GM19397 (cell line): ENCODE data around the gene GALNT4.

Experiments used
- ATAC-seq: cut with Tn5 transposase; IDR thresholded peaks from one replicate; pipeline ENCODE4 v1.9.1; 2021; ENCODE audit warnings: mild to moderate bottlenecking, moderate library complexity; ENCODE audit not compliant: unreplicated experiment

Gene GALNT4

GRCh38 chr12:89524541-89525304 lies at the start of gene GALNT4:
Gene GALNT4 (minus strand): TSS chr12:89524796. CDS start chr12:89524549, 247 bp downstream.
- ATAC-seq = peak; percentile 77

GRCh38 chr12:89573051-89573810 lies 48.6 kb upstream of the GALNT4 start:
- ATAC-seq = no peak

- ATAC-seq = no peak
These were observed 47.0 kb upstream of the GALNT4 start for GRCh38 chr12:89571491-89572195.

- ATAC-seq = no peak
These were observed 43.9 kb upstream of the GALNT4 start for GRCh38 chr12:89568484-89568883.

GRCh38 chr12:89567691-89568239 lies 43.2 kb upstream of the GALNT4 start:
- no peak for ATAC-seq

GRCh38 chr12:89566615-89567014 lies 42.0 kb upstream of the GALNT4 start:
- no peak for ATAC-seq

GRCh38 chr12:89565002-89565401 lies 40.4 kb upstream of the GALNT4 start:
- ATAC-seq = no peak

- no peak for ATAC-seq
These were observed 35.2 kb upstream of the GALNT4 start for GRCh38 chr12:89559753-89560152.

GRCh38 chr12:89556976-89557375 lies 32.4 kb upstream of the GALNT4 start:
- ATAC-seq = no peak

GRCh38 chr12:89552376-89552775 lies 27.8 kb upstream of the GALNT4 start:
- no peak for ATAC-seq

- ATAC-seq = no peak
These were observed 27.2 kb upstream of the GALNT4 start for GRCh38 chr12:89551747-89552146.

- no peak for ATAC-seq
These were observed 22.5 kb upstream of the GALNT4 start for GRCh38 chr12:89547101-89547500.

- no peak for ATAC-seq
These were observed 21.6 kb upstream of the GALNT4 start for GRCh38 chr12:89546151-89546550.

GRCh38 chr12:89544681-89545184 lies 20.1 kb upstream of the GALNT4 start:
- no peak for ATAC-seq

- ATAC-seq = no peak
These were observed 19.4 kb upstream of the GALNT4 start for GRCh38 chr12:89544022-89544421.

GRCh38 chr12:89542912-89543592 lies 18.5 kb upstream of the GALNT4 start:
- ATAC-seq = peak; percentile 79

GRCh38 chr12:89542236-89542635 lies 17.6 kb upstream of the GALNT4 start:
- no peak for ATAC-seq

- no peak for ATAC-seq
These were observed 16.0 kb upstream of the GALNT4 start for GRCh38 chr12:89540586-89540985.

- no peak for ATAC-seq
These were observed 15.0 kb upstream of the GALNT4 start for GRCh38 chr12:89539426-89540223.

- no peak for ATAC-seq
These were observed 14.3 kb upstream of the GALNT4 start for GRCh38 chr12:89538897-89539296.
